Uterus (tissue), 2 donors: ENCODE measurements around the gene RCAN2.

Source experiments
- POLR2A ChIP-seq, 2 donors: fragments of 450-650 bp; IDR thresholded peaks; one replicate each; pipeline ENCODE4 v1.6.1; 2016; ENCODE audit warnings: antibody characterized with exemption in 2 of 2, mild to moderate bottlenecking in 1 of 2, moderate library complexity in 1 of 2
- TF ChIP-seq, protein P1 (sequence below), 4 experiments: fragments of 200-600 bp in 2 of 4; fragments of 450-650 bp in 2 of 4; sonication (generic) in 2 of 4; IDR thresholded peaks; one replicate each; pipeline ENCODE4 v1.5.1; 2016 to 2019; ENCODE audit warnings: antibody characterized with exemption in 4 of 4, mild to moderate bottlenecking in 2 of 4, moderate library complexity in 1 of 4

DNA sequence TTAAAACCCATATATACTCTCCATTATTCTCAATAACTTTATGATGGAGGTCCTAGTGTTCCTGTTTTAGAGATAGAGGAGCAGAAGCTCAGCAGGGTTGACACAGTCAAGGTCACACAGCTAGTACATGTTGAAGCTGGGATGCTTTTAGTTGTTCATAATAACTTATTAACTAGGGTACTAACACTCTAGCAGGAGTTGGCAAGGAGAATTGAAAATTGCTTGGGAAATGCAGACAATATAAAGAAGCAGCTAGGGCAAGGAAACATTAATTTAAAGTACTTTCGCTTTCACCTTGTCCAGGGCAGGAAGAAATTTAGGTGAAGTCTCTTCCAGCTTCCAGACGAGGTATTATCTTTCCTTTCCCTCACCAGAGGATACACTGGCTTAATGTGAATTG, 133.7 kb downstream of the RCAN2 start:
- TF ChIP-seq POLR2A (IDR thresholded peaks at IDR 0.05), result no peak
- TF ChIP-seq, protein P1, sequence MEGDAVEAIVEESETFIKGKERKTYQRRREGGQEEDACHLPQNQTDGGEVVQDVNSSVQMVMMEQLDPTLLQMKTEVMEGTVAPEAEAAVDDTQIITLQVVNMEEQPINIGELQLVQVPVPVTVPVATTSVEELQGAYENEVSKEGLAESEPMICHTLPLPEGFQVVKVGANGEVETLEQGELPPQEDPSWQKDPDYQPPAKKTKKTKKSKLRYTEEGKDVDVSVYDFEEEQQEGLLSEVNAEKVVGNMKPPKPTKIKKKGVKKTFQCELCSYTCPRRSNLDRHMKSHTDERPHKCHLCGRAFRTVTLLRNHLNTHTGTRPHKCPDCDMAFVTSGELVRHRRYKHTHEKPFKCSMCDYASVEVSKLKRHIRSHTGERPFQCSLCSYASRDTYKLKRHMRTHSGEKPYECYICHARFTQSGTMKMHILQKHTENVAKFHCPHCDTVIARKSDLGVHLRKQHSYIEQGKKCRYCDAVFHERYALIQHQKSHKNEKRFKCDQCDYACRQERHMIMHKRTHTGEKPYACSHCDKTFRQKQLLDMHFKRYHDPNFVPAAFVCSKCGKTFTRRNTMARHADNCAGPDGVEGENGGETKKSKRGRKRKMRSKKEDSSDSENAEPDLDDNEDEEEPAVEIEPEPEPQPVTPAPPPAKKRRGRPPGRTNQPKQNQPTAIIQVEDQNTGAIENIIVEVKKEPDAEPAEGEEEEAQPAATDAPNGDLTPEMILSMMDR (IDR thresholded peaks at IDR 0.05), result no peak
